Uterus (tissue), 4 donors: ENCODE data around the gene GPHN. TPM values are rescaled to one million over a fixed set of nuclear protein-coding genes. Genes with fewer than 3 reads are reported as not detected.

ENCODE experiments used
- DNase-seq, 2 donors: peaks; one replicate each; pipeline ENCODE4 v3.0.0-alpha.2; 2019 to 2020
- H3K27ac ChIP-seq, 2 donors: fragments of 200-600 bp; sonication (generic); 1 replicate in 1 of 2; 2 replicates in 1 of 2; pipeline ENCODE4 v1.5.1; 2016 to 2018
- H3K27me3 ChIP-seq, 2 donors: fragments of 200-600 bp; sonication (generic); one replicate each; pipeline ENCODE4 v1.5.1; 2018 to 2019; ENCODE audit warnings: control low read depth in 1 of 2
- H3K36me3 ChIP-seq, 2 donors: fragments of 200-600 bp; sonication (generic); one replicate each; pipeline ENCODE4 v1.5.1; 2019; ENCODE audit warnings: control low read depth in 1 of 2
- H3K4me1 ChIP-seq, 2 donors: fragments of 200-600 bp; sonication (generic); one replicate each; pipeline ENCODE4 v1.5.1; 2018 to 2019; ENCODE audit warnings: control low read depth in 1 of 2
- H3K4me3 ChIP-seq, 2 donors: fragments of 200-600 bp; sonication (generic); 1 replicate in 1 of 2; 2 replicates in 1 of 2; pipeline ENCODE4 v1.5.1; 2018 to 2019; ENCODE audit warnings: mild to moderate bottlenecking in 1 of 2
- H3K9me3 ChIP-seq, 2 donors: fragments of 200-600 bp; sonication (generic); one replicate each; pipeline ENCODE4 v1.5.1; 2019; ENCODE audit warnings: control low read depth in 1 of 2
- CTCF ChIP-seq, 4 experiments: fragments of 200-600 bp in 2 of 4; fragments of 450-650 bp in 2 of 4; sonication (generic) in 2 of 4; IDR thresholded peaks; one replicate each; pipeline ENCODE4 v1.5.1; 2016 to 2019; ENCODE audit warnings: antibody characterized with exemption in 4 of 4, mild to moderate bottlenecking in 2 of 4, moderate library complexity in 1 of 4
- POLR2A ChIP-seq, 2 donors: fragments of 450-650 bp; IDR thresholded peaks; one replicate each; pipeline ENCODE4 v1.6.1; 2016; ENCODE audit warnings: antibody characterized with exemption in 2 of 2, mild to moderate bottlenecking in 1 of 2, moderate library complexity in 1 of 2
- intact Hi-C: fragments of 100-400 bp; cut with DNase I; formaldehyde crosslinking; loops from one replicate; pipeline ENCODE4 v1.15.1; 2023; ENCODE audit warnings: low total_unique reads
- total RNA-seq, 4 donors: library from RNA; depleted of rRNA in 3 of 4; stranded (reverse); fragments of >200 nt in 3 of 4; gene quantifications; one replicate each; pipeline versions ENCODE4 v1.1.0 to v1.2.4, GENCODE V29; 2014 to 2023
- donor health status: DM: yes; HTN: yes; CAD: no.

GPHN gene
- total RNA-seq, 4 donors from 2014 or later = 14.9 to 42.9 (median 19.1) TPM

DNA sequence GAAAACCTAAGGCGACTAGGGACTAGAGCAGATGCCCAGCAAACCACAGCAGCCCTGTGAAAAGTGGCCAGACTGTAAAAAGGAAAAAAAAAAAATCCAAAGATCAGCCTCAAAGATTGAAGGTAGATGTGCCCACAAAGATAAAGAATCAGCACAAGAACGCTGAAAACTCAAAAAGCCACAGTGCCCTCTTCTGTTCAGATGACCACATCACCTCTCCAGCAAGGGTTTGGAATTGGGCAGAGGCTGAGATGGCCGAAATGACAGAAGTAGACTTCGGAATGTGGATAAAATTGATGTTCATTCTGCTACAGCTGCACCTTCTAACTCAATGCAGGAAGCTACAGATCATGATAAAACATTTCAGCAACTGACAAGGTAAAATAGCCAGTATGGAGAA is 154.4 kb downstream of the GPHN start:
- TF ChIP-seq CTCF (IDR thresholded peaks at IDR 0.05) = no peak
- no peak for TF ChIP-seq POLR2A (IDR thresholded peaks at IDR 0.05)

DNA sequence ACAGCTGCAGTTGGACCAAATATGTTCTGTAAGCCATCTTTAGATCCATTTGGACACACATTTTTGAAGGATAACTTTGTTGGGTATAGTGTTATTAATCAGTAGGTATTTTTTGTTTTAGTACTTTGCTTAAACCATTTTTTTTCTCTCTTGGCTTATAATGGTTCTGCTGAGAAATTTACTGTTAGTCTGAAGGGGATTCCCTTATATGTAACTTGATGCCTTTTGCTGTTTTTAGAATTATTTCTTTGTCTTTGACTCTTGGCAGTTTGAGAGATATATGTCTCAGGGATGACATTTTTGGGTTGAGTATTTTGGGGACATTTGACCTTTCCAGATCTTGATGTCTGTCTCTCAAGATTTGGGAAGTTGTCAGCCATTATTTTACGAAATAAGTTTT is 169.8 kb downstream of the GPHN start:
- no peak overlapping the region for H3K4me3 ChIP-seq
- no peak for DNase-seq
- H3K4me1 ChIP-seq = no peaks in the 10 kb centered on the region
- intact Hi-C loops = no loop called here
- H3K27ac ChIP-seq = no peak overlapping the region
- peaks cover 3 to 38% of the 10 kb centered on the region in 2 donors for H3K9me3 ChIP-seq
- H3K27me3 ChIP-seq = no peaks in the 10 kb centered on the region
- no peaks in the 10 kb centered on the region for H3K36me3 ChIP-seq
- TF ChIP-seq CTCF (IDR thresholded peaks at IDR 0.05) (no peak), POLR2A (IDR thresholded peaks at IDR 0.05) (no peak)

More for the DNA sequence above, 154.4 kb downstream of the GPHN start:
- no peak for DNase-seq
- no peaks in the 10 kb centered on the region for H3K4me1 ChIP-seq
- no peak overlapping the region for H3K4me3 ChIP-seq
- no peak overlapping the region for H3K27ac ChIP-seq
- no peaks in the 10 kb centered on the region for H3K36me3 ChIP-seq
- H3K27me3 ChIP-seq = no peaks in the 10 kb centered on the region
- no peaks in the 10 kb centered on the region for H3K9me3 ChIP-seq
- intact Hi-C loops = no loop called here

DNA sequence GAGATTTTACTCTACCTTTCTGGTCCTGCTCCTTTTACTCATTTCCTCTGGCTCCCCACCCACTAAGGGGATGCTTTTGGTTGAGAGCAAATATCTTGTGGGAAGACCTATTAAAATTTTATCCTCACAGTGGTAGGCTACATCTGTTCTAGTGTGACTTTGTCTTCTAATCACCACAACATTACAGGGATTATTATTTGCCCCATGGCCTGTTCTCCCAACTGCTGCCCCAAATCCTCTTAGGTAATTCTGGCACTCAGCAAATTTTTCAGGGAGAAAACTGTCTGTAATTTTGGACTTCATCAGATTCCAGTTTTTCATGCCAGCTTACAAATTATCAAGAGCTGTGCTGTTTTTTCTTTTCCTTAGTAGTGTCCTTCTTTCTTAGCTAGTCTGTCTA is 172.3 kb downstream of the GPHN start:
- no peaks in the 10 kb centered on the region for H3K27me3 ChIP-seq
- intact Hi-C loops = no loop called here
- H3K27ac ChIP-seq = no peak overlapping the region
- DNase-seq = no peak
- H3K9me3 ChIP-seq = peaks cover 3 to 32% of the 10 kb centered on the region in 2 donors
- H3K4me1 ChIP-seq = no peaks in the 10 kb centered on the region
- no peak overlapping the region for H3K4me3 ChIP-seq
- no peak for TF ChIP-seq POLR2A (IDR thresholded peaks at IDR 0.05)
- TF ChIP-seq CTCF (IDR thresholded peaks at IDR 0.05) = no peak
- no peaks in the 10 kb centered on the region for H3K36me3 ChIP-seq

DNA sequence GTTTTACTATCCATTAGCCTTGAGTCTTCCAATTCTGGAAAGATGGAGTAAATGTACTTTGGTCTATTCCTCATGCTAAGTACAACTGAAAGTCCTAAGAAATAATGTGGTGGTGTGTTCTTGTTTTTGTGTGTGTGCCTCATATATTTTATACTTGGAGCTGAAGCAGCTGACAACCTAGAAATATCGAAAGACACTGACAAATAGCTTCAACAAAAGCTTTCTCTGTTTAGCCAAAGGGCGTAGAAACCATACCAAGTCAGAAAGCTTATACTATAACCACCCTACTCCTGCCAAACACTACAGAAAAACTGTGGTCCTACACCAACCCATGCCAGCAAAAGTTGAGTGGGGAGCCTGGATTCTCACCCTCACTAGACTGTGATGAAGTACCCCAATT is 188.4 kb downstream of the GPHN start:
- TF ChIP-seq POLR2A (IDR thresholded peaks at IDR 0.05) (no peak), CTCF (IDR thresholded peaks at IDR 0.05) (no peak)
- Histone ChIP-seq H3K27ac (no peak overlapping the region), H3K27me3 (no peaks in the 10 kb centered on the region), H3K4me3 (no peak overlapping the region), H3K9me3 (no peaks in the 10 kb centered on the region), H3K4me1 (no peaks in the 10 kb centered on the region), H3K36me3 (no peaks in the 10 kb centered on the region)
- DNase-seq = no peak
- intact Hi-C loops = no loop called here

GRCh38 chr14:66698503-66698902 is 190.6 kb downstream of the GPHN start:
- intact Hi-C loops = no loop called here
- no peaks in the 10 kb centered on the region for H3K4me1 ChIP-seq
- no peak for DNase-seq
- no peaks in the 10 kb centered on the region for H3K9me3 ChIP-seq
- TF ChIP-seq CTCF (IDR thresholded peaks at IDR 0.05) = no peak
- no peak for TF ChIP-seq POLR2A (IDR thresholded peaks at IDR 0.05)
- no peaks in the 10 kb centered on the region for H3K36me3 ChIP-seq
- H3K27ac ChIP-seq = no peak overlapping the region
- no peaks in the 10 kb centered on the region for H3K27me3 ChIP-seq
- H3K4me3 ChIP-seq = no peak overlapping the region
